NCI-H2227 treated with DMSO at 0.1 percent for 48 hours (cell line): ENCODE data around the gene ZNF678.

Experiments used
- DNase-seq: peaks from one replicate; lab custom pipeline; 2025; lab: John Stamatoyannopoulos, UW

ZNF678 gene

GRCh38 chr1:227563324-227564201 is at the start of gene ZNF678:
ZNF678 (plus strand) TSS chr1:227563556; CDS start chr1:227650992, 87,436 bp downstream.
- peak; percentile 98 for DNase-seq

- DNase-seq, result no peak
These were observed 44.5 kb upstream of the ZNF678 start for GRCh38 chr1:227518876-227519275.

- DNase-seq, result no peak
These were observed 41.6 kb upstream of the ZNF678 start for GRCh38 chr1:227521782-227522181.

DNA sequence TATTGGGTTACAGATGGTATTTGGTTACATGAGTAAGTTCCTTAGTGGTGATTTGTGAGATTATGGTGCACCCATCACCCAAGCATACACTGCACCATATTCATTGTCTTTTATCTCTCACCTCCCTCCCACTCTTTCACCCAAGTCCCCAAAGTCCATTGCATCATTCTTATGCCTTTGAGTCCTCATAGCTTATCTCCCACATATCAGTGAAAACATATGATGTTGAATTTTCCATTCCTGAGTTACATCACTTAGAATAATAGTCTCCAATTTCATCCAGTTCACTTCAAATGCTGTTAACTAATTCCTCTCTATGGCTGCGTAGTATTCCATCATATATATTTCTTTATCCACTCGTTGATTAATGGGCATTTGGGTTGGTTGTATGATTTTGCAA is 36.8 kb upstream of the ZNF678 start:
- no peak for DNase-seq

DNA sequence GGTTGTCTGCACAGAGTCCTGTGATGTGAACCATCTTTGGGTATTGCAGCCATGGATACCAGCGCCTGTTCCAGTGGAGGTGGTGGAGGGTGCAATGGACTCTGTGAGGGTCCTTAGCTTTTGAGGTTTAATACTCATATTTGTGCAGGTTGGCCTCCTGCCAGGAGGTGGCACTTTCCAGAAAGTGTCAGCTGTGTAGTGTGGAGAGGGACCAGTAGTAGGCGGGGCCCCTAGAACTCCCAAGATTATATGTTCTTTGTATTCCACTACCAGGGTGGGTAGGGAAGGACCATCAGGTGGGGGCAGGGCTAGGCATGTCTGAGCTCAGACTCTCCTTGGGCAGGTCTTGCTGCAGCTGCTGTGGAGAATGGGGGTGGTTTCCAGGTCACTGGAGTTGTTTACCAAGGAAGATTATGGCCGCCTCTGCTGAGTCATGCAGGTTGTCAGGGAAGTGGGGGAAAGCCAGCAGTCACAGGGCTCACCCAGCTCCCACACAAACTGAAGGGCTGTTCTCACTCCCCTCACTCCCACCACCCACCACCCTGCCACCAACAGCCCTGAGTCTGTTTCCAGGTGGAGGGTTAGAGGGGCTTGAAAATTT is 31.2 kb upstream of the ZNF678 start:
- no peak for DNase-seq

- no peak for DNase-seq
These were observed 22.9 kb upstream of the ZNF678 start for GRCh38 chr1:227540170-227541098.

GRCh38 chr1:227541129-227541528 is 22.2 kb upstream of the ZNF678 start:
- no peak for DNase-seq

DNA sequence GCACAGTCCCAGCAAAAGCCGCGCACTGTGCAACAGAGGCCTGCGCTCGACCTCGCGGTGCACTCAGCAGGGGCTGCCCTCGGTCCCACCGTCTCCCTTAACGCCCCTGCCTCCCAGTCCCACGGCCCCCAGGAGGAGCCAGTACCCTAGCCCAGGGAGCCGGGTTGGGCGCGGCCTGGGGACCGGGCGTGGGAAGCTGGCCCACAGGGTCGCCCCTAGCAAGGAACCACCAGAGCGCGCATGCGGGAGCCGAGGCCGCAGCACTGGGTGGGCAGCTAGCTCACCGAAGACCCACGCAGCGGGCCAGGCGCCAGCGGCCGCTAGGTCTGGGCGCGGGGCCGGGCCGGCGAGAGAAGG is 21.6 kb upstream of the ZNF678 start:
- no peak for DNase-seq

- DNase-seq, result peak; percentile 42
These were observed 20.9 kb upstream of the ZNF678 start for GRCh38 chr1:227542153-227543120.

- DNase-seq, result no peak
These were observed 19.9 kb upstream of the ZNF678 start for GRCh38 chr1:227543283-227544066.

- no peak for DNase-seq
These were observed 19.0 kb upstream of the ZNF678 start for GRCh38 chr1:227544067-227545050.

DNA sequence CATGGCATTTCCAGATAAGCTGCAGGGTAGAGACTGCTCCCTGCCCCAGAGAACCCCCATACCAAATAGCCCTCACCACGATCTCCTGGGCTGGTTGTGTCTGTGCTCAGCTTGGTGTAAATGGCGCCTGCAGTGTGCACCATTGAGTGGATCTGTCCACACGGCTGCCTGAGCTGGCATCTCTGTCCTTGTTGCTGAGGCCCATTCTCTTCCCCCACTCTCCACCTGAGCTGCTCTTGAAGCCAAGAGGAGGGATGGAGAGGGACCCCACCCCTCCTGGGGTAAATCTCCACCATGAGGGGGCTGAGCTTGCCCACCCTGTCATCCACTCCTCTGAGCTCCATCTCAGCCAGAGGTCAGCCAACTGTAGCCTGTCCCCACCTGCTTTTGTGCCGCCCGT is 18.0 kb upstream of the ZNF678 start:
- no peak for DNase-seq

DNA sequence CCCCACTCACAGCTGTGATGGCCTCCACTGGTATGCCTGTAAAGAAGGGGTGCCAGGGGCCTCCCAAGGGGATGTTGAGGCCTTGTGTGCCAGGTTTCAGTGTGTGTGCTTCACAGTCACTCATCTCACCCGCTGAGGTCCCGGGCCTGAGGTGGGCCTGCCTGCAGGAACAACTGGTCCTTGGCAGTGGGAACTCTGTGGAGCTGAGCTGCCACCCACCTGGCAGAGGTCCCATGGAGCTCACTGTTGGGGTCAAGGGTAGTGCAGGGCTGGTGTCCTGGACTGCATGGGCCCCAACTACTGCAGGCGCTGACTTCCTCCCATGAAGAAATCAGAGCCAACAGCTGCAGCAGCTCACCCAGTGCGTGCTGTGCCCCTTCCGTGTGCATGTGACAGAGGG is 17.3 kb upstream of the ZNF678 start:
- DNase-seq, result no peak

DNA sequence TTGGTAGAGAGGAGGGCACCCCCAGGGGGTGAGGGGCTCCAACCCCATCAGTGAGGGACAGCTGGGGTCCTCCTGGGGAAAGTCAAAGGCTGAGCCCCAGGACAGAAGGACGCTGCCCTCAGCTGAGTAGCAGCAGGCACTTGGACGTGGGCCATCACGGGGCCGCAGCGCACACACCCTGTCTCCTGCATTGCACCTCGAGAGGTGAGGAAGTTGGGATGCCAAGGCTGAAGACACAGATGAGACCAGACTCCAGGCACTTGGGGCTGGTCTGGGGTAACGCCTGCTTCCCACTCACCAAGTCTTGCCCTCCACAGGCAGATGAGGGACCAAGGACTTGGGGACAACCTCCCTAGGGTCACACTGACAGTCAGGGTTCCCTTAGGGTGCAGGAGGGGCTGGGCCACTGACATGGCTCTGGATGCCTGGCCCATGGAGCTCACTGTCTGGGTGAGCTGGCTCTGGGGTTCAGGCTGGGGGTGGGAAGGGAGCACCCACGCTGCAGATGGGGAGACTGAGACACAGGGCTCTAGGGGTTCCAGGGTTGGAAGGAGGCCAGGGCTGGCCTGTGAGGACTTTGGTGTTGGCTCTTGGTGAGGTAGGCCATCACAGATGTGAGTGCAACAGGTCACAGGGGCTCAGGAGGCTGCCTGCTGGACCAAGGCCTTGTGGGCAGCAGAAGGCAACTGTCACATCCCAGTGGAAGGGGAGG is 16.6 kb upstream of the ZNF678 start:
- no peak for DNase-seq

DNA sequence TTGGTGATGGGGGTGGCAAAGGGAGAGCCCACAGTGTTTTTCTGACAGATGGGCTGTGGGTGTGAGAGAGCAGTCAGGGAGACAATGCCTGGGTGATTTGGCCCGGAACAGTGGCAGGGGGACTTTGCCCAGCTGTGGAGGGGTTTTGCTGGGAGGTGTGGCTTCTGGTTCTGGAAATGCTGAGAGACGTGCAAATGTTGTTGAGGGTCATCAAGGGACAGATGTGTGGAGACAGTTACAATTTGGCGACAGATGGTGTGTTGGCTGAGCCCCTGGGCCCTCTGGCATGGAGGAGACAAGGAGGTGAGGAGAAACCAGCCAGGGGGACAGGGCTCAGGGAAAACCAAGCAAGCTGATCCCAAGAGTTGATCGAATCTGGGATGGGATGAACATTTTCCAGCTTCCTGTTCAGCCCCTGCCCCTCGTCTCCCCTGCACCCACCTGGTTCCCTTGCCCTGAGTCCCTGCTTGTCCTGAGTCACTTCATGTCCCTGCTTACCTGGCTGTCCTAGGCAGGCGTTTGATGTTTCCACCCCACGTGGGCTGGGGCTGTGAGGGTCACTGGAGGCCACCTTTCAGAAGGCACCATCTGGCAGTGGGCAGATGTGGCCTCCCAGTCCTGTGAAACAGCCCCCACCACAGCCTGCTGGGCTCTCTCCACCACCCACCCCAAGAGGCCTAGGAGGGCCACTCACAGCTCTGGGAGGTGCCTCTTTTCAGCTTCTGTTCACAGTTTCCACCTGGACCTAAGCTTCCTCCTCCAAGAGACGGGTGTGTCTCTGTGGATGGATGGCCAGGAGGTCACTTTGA is 15.8 kb upstream of the ZNF678 start:
- DNase-seq, result no peak

DNA sequence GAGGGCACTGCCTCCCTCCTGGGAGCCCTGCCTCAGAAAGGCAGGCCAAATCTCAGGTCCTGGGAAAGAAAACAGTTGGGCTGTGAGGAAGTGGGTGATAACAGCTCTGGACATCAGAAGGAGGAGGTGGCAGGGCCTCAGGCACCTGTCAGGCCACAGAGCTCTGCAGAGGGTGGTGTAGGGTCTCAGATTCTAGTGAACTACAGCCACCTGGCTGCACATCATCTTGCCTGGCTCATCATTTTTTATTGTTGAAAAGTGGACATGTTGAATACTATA is 15.3 kb upstream of the ZNF678 start:
- DNase-seq, result no peak

DNA sequence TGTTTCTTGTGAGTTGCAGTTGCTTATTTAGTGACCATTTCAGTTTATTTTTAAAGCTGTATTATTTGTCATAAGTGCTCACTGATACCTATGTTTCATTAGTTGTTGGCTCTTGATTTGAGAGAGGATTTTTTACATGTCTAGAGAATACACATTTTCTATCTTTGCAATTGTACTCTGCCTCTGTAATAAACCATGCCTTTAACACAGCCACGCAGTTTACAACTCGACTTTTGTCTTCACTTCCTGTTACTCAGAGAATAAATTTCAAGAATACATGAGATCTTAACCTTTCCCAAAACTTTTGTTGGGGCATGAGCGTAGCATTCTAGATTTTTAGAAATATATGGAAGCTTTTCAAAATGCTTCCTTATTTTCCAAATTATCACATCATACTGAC is 14.9 kb upstream of the ZNF678 start:
- no peak for DNase-seq

GRCh38 chr1:227549892-227550291 is 13.5 kb upstream of the ZNF678 start:
- no peak for DNase-seq
